H1 (cell line): ENCODE data around the gene PTPRH. TPM values are rescaled to one million over a fixed set of nuclear protein-coding genes. Genes with fewer than 3 reads are reported as not detected.

ENCODE experiments used
- CBX5 ChIP-seq: fragments of 300-800, 300-1000 bp; sonication (generic); IDR thresholded peaks from 2 replicates; pipeline ENCODE4 v1.7.1; 2016; ENCODE audit warnings: antibody characterized with exemption, low read length, low read depth
- CHD1 ChIP-seq: IDR thresholded peaks from 2 replicates; pipeline ENCODE4 v1.6.1; 2012; ENCODE audit warnings: low read depth, low read length, improper control_type of control experiment
- EZH2 ChIP-seq: fragments of 200-600 bp; sonication (generic); IDR thresholded peaks from 2 replicates; pipeline ENCODE4 v1.7.1; 2012; ENCODE audit warnings: low read depth, mild to moderate bottlenecking, moderate library complexity, low read length, inconsistent platforms; ENCODE audit not compliant: severe bottlenecking
- GTF2F1 ChIP-seq: IDR thresholded peaks from 2 replicates; pipeline ENCODE4 v1.6.1; 2012; ENCODE audit warnings: low read depth, low read length, improper control_type of control experiment, borderline replicate concordance
- JUND ChIP-seq: IDR thresholded peaks from 2 replicates; pipeline ENCODE4 v1.6.1; 2011; ENCODE audit warnings: mild to moderate bottlenecking, improper control_type of control experiment, low read length
- MAX ChIP-seq: IDR thresholded peaks from 2 replicates; pipeline ENCODE4 v1.6.1; 2012; ENCODE audit warnings: inconsistent platforms
- POLR2AphosphoS5 ChIP-seq: IDR thresholded peaks from 2 replicates; pipeline ENCODE4 v1.6.1; 2011; ENCODE audit warnings: low read depth, low read length
- RAD21 ChIP-seq, 2 experiments: IDR thresholded peaks in 1 of 2; conservative IDR thresholded peaks in 1 of 2; 2 replicates each; pipeline ENCODE4 v1.6.1; 2011; ENCODE audit warnings: low read depth in 2 of 2, low read length in 2 of 2, improper control_type of control experiment in 1 of 2, inconsistent platforms in 1 of 2, mild to moderate bottlenecking in 1 of 2, moderate library complexity in 1 of 2
- RFX5 ChIP-seq: IDR thresholded peaks from 2 replicates; pipeline ENCODE4 v1.6.1; 2011; ENCODE audit warnings: low read depth, low read length, improper control_type of control experiment, borderline replicate concordance
- RXRA ChIP-seq: IDR thresholded peaks from 2 replicates; pipeline ENCODE4 v1.6.1; 2011; ENCODE audit warnings: low read depth, mild to moderate bottlenecking, low read length, moderate library complexity; ENCODE audit not compliant: insufficient read depth
- SIRT6 ChIP-seq: IDR thresholded peaks from one replicate; pipeline ENCODE4 v1.7.1; 2012; ENCODE audit warnings: low read length, inconsistent platforms
- YY1 ChIP-seq: IDR thresholded peaks from 2 replicates; pipeline ENCODE4 v1.6.1; 2011; ENCODE audit warnings: low read depth, mild to moderate bottlenecking, low read length
- ZNF274 ChIP-seq: IDR thresholded peaks from 2 replicates; pipeline ENCODE4 v1.7.0; 2012; ENCODE audit warnings: low read length, borderline replicate concordance; ENCODE audit errors: extremely low read depth
- polyA plus RNA-seq, 7 experiments: library from polyadenylated mRNA; depleted of rRNA in 3 of 7; stranded (reverse) in 5 of 7; unstranded in 2 of 7; fragments of >200 nt in 5 of 7; fragments of 200-250 nt in 2 of 7; gene quantifications; 1 replicate in 5 of 7; 2 replicates in 1 of 7; 4 replicates in 1 of 7; pipeline versions ENCODE4 v1.2.1 to v1.2.3, GENCODE V29; 2011 to 2013; ENCODE audit warnings: missing spikeins in 2 of 7, mixed read lengths in 2 of 7
- total RNA-seq: library from RNA; stranded (reverse); fragmentation: NEBNext Ultra II Directional; extraction: Animal tissue kit (Norgen Biotek cat#: 25700); gene quantifications from 2 replicates; pipeline ENCODE4 v1.2.1, GENCODE V29; 2021
- TF ChIP-seq, protein P1 (sequence below), 3 experiments: IDR thresholded peaks; 1 replicate in 2 of 3; 2 replicates in 1 of 3; pipeline versions ENCODE4 v1.5.1 to v1.6.1; 2011; ENCODE audit warnings: low read length in 3 of 3, mild to moderate bottlenecking in 3 of 3, inconsistent platforms in 2 of 3, low read depth in 1 of 3, moderate library complexity in 1 of 3; ENCODE audit not compliant: insufficient read depth in 1 of 3; ENCODE audit errors: control extremely low read depth in 1 of 3

Gene PTPRH
- total and polyA plus RNA-seq, 2 of the 8 experiments (the other 6 are each of a cell fraction or from before 2014, with no cell fraction given), result 0.30 to 0.39 TPM

GRCh38 chr19:55165952-55166529 is 43.3 kb downstream of the PTPRH start (continued):
- TF ChIP-seq RAD21 (IDR thresholded peaks at IDR 0.05 in 1 of 2, conservative IDR thresholded peaks at IDR 0.05 in 1 of 2; ENCODE audit: low read depth in 2 of 2, low read length in 2 of 2) (peak in 1 of 2 experiments; percentile 34; a peak in 2 of 4 replicates), ZNF274 (no peak), MAX (no peak), POLR2AphosphoS5 (no peak), CHD1 (no peak), RXRA (no peak), JUND (no peak), CBX5 (no peak), YY1 (peak; percentile 68), GTF2F1 (no peak), SIRT6 (no peak), RFX5 (no peak), EZH2 (no peak)
- TF ChIP-seq, protein P1, sequence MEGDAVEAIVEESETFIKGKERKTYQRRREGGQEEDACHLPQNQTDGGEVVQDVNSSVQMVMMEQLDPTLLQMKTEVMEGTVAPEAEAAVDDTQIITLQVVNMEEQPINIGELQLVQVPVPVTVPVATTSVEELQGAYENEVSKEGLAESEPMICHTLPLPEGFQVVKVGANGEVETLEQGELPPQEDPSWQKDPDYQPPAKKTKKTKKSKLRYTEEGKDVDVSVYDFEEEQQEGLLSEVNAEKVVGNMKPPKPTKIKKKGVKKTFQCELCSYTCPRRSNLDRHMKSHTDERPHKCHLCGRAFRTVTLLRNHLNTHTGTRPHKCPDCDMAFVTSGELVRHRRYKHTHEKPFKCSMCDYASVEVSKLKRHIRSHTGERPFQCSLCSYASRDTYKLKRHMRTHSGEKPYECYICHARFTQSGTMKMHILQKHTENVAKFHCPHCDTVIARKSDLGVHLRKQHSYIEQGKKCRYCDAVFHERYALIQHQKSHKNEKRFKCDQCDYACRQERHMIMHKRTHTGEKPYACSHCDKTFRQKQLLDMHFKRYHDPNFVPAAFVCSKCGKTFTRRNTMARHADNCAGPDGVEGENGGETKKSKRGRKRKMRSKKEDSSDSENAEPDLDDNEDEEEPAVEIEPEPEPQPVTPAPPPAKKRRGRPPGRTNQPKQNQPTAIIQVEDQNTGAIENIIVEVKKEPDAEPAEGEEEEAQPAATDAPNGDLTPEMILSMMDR (IDR thresholded peaks at IDR 0.05; ENCODE audit: control extremely low read depth in 1 of 3, insufficient read depth in 1 of 3, low read depth in 1 of 3, low read length in 3 of 3), result peak; percentile 68 to 96 (median 85)
